Bronchial epithelial cell (primary cell): Measurements from ENCODE around the gene TBC1D4. TPM values are rescaled to one million over a fixed set of nuclear protein-coding genes. Genes with fewer than 3 reads are reported as not detected.

Source experiments
- DNase-seq: peaks from one replicate; pipeline ENCODE4 v3.0.0-alpha.2; 2010; ENCODE audit warnings: low read depth
- FAIRE-seq: peaks from 2 replicates; lab custom pipeline; 2011; peaks lifted over from hg19 to GRCh38; lab: Jason Lieb, UNC
- H3K27me3 ChIP-seq: 2 replicates; pipeline ENCODE4 v1.5.1; 2011; ENCODE audit warnings: low read length; ENCODE audit not compliant: control insufficient read depth, insufficient read depth
- H3K36me3 ChIP-seq: 2 replicates; pipeline ENCODE4 v1.5.1; 2011; ENCODE audit warnings: low read length; ENCODE audit not compliant: control insufficient read depth, insufficient read depth
- H3K4me3 ChIP-seq: 2 replicates; pipeline ENCODE4 v1.5.1; 2011; ENCODE audit warnings: mild to moderate bottlenecking, low read depth, low read length, control low read depth
- CTCF ChIP-seq: IDR thresholded peaks from 2 replicates; pipeline ENCODE4 v1.5.1; 2011; ENCODE audit warnings: mild to moderate bottlenecking, moderate library complexity, low read length, control low read depth, inconsistent platforms; ENCODE audit not compliant: insufficient read depth, severe bottlenecking
- total RNA-seq: library from RNA; depleted of rRNA; stranded (reverse); fragments of >200 nt; gene quantifications from 2 replicates; pipeline ENCODE4 v1.2.1, GENCODE V29; 2014

Gene TBC1D4
- total RNA-seq, 1 donor from 2014 or later, result 10.3 TPM

GRCh38 chr13:75264611-75265010 lies 217.4 kb downstream of the TBC1D4 start:
- DNase-seq (no peak), FAIRE-seq (no peak)
- TF ChIP-seq CTCF, result no peak
- Histone ChIP-seq H3K36me3 (no peaks in the 10 kb centered on the region), H3K4me3 (no peak overlapping the region), H3K27me3 (no peaks in the 10 kb centered on the region)

GRCh38 chr13:75263741-75264407 lies 218.1 kb downstream of the TBC1D4 start:
- TF ChIP-seq CTCF, result no peak
- no peaks in the 10 kb centered on the region for H3K27me3 ChIP-seq
- no peak overlapping the region for H3K4me3 ChIP-seq
- no peak for DNase-seq
- H3K36me3 ChIP-seq, result no peaks in the 10 kb centered on the region
- no peak for FAIRE-seq

GRCh38 chr13:75258159-75258782 lies 223.7 kb downstream of the TBC1D4 start:
- H3K4me3 ChIP-seq, result no peak overlapping the region
- no peak for FAIRE-seq
- no peaks in the 10 kb centered on the region for H3K36me3 ChIP-seq
- DNase-seq, result peak; percentile 65
- H3K27me3 ChIP-seq, result no peaks in the 10 kb centered on the region
- TF ChIP-seq CTCF, result peak; percentile 54

GRCh38 chr13:75256922-75257321 lies 225.0 kb downstream of the TBC1D4 start:
- no peak overlapping the region for H3K4me3 ChIP-seq
- H3K36me3 ChIP-seq, result no peaks in the 10 kb centered on the region
- no peaks in the 10 kb centered on the region for H3K27me3 ChIP-seq
- no peak for FAIRE-seq
- TF ChIP-seq CTCF, result no peak
- peak; percentile 85 for DNase-seq

- FAIRE-seq (no peak), DNase-seq (peak; percentile 32)
- Histone ChIP-seq H3K4me3 (no peak overlapping the region), H3K36me3 (no peaks in the 10 kb centered on the region), H3K27me3 (no peaks in the 10 kb centered on the region)
- no peak for TF ChIP-seq CTCF
Observed at GRCh38 chr13:75255653-75256052, 226.3 kb downstream of the TBC1D4 start.
